Erythroblast (primary cell): ENCODE results near the gene ARSD.

Source experiments
- GATA1 ChIP-seq: IDR thresholded peaks from 2 replicates; pipeline ENCODE4 v1.6.1; 2011; ENCODE audit warnings: low read depth, mild to moderate bottlenecking, control low read depth, low read length, moderate library complexity
- POLR2A ChIP-seq: IDR thresholded peaks from 2 replicates; pipeline ENCODE4 v1.6.1; 2011; ENCODE audit warnings: mild to moderate bottlenecking, low read length

- TF ChIP-seq POLR2A (no peak), GATA1 (no peak)
These were observed 29.1 kb upstream of the ARSD start for GRCh38 chrX:2958199-2958598.
